Testis (tissue), 3 donors: ENCODE measurements around the gene ZC3H10. TPM values are rescaled to one million over a fixed set of nuclear protein-coding genes. Genes with fewer than 3 reads are reported as not detected.
A peak's percentile ranks its signal among the peaks of the same experiment; 100 is the strongest.

ENCODE experiments used
- DNase-seq: peaks from one replicate; pipeline ENCODE4 v3.0.0-alpha.2; 2019
- H3K27ac ChIP-seq, 2 donors: fragments of 200-600 bp; sonication (generic); one replicate each; pipeline ENCODE4 v1.5.1; 2019
- H3K27me3 ChIP-seq: fragments of 200-600 bp; sonication (generic); one replicate; pipeline ENCODE4 v1.5.1; 2019
- H3K36me3 ChIP-seq: fragments of 200-600 bp; sonication (generic); one replicate; pipeline ENCODE4 v1.5.1; 2017; ENCODE audit warnings: low read depth; ENCODE audit errors: missing control alignments
- H3K4me1 ChIP-seq: fragments of 200-600 bp; sonication (generic); one replicate; pipeline ENCODE4 v1.5.1; 2019
- H3K4me3 ChIP-seq, 2 donors: fragments of 200-600 bp; sonication (generic); one replicate each; pipeline ENCODE4 v1.5.1; 2017 to 2019
- H3K9me3 ChIP-seq: fragments of 200-600 bp; sonication (generic); one replicate; pipeline ENCODE4 v1.5.1; 2017
- CTCF ChIP-seq, 3 experiments: fragments of 450-650 bp in 2 of 3; fragments of 200-600 bp in 1 of 3; sonication (generic) in 1 of 3; IDR thresholded peaks; one replicate each; pipeline ENCODE4 v1.5.1; 2016 to 2019; ENCODE audit warnings: antibody characterized with exemption in 3 of 3, mild to moderate bottlenecking in 2 of 3, moderate library complexity in 1 of 3
- POLR2A ChIP-seq: fragments of 450-650 bp; IDR thresholded peaks from one replicate; pipeline ENCODE4 v1.6.1; 2017; ENCODE audit warnings: antibody characterized with exemption, mild to moderate bottlenecking, moderate library complexity
- WGBS, 2 donors: methylation state at CpG; one replicate each; pipeline ENCODE4 v1.1.5; 2018; 5-methylcytosine and 5-hydroxymethylcytosine counted together
- intact Hi-C: fragments of 100-400 bp; cut with DNase I; formaldehyde crosslinking; loops from one replicate; pipeline ENCODE4 v1.15.1; 2023; ENCODE audit warnings: low total_unique reads
- polyA plus RNA-seq: library from polyadenylated mRNA; stranded (reverse); fragments of 350-450 nt; fragmentation: Illumina TruSeq; extraction: RNeasy Lipid Tissue Mini Kit (QIAGEN cat#74804); gene quantifications from one replicate; pipeline ENCODE4 v1.2.3, GENCODE V29; 2014; ENCODE audit warnings: low read depth, low replicate concordance; ENCODE audit not compliant: insufficient read depth
- total RNA-seq, 2 donors: library from RNA; depleted of rRNA; stranded (reverse); fragments of >200 nt; gene quantifications; one replicate each; pipeline ENCODE4 v1.2.3, GENCODE V29; 2016

The ZC3H10 gene
- total and polyA plus RNA-seq, 3 donors from 2014 or later = 12.4 to 20.6 (median 16.2) TPM

DNA sequence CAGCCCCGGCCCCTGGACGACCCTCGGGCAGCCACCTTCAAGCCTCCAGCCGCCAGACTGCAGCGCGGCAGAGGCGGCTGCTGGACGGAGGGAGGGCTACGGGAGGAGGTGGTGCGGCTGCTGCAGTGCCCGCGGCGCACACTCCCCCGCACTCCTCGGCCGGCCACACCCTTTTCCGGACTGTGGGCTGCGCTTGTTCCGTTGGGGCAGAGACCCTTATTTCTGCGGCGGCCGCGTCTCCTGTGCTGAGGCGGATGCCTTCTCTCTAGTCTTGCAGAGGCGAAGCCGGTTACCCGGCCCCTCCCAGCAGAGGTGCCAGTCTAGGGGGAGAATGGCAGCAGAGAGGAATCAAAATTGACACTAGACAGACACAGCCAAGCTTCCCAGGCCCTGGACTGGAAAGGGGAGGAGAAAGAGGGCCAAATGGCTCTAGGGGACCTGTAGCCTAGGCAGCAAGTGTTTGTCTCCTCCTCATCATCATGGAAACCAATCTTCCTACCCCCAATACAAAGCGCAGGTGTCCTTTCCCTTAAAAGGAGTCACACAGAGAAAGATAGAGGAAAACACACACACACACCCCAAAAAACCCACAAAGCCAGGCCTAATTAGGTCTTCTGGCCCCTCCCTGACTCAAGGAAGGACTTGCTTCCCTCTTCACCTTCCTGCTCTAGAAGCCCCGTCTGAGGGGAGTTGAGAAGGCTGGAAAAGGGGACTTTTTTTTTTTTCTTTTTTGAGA is 11.3 kb downstream of the ZC3H10 start:
- 2% methylated on average over 19 to 29 of the region's 29 CpGs for WGBS, 2 donors
- no peak for TF ChIP-seq CTCF (IDR thresholded peaks at IDR 0.05)
- no peak for TF ChIP-seq POLR2A
- H3K27me3 ChIP-seq = no peaks in the 10 kb centered on the region
- no peaks in the 10 kb centered on the region for H3K36me3 ChIP-seq
- H3K4me3 ChIP-seq = peak overlapping the region; percentile 77
- DNase-seq = peak; percentile 73
- intact Hi-C loops = loop anchor here (5.0 kb wide), 1 partner anchor 33 kb away; no protein-coding TSS in a partner anchor
- H3K4me1 ChIP-seq = peaks cover 26% of the 10 kb centered on the region
- H3K9me3 ChIP-seq = no peaks in the 10 kb centered on the region
- H3K27ac ChIP-seq = peak overlapping the region; percentile 80 to 88

DNA sequence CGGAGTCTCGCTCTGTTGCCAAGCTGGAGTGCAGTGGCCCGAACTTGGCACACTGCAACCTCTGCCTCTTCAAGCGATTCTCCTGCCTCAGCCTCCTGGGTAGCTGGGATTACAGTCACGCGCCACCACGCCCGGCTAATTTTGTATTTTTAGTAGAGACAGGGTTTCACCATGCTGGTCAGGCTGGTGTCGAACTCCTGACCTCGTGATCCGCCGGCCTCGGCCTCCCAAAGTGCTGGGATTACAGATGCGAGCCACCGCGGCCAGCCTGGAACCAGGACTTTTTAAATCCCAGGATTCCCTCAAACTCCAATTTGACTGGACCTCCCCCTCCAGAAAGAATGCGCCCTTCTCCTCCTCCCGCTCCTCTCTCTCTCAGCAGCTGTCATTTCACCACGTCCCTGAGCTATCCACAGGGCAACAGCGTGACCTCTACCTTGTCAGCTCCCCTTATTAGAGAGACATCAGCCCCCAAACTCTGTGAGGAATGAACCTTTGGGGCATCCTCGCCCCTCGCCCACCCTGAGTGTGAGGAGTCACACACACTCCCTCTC is 12.0 kb downstream of the ZC3H10 start:
- 45 to 66% methylated on average over 22 of the region's 22 CpGs for WGBS, 2 donors
- H3K36me3 ChIP-seq = no peaks in the 10 kb centered on the region

GRCh38 chr12:56130876-56131275 is 12.8 kb downstream of the ZC3H10 start:
- Histone ChIP-seq H3K4me1 (peaks cover 25% of the 10 kb centered on the region), H3K27ac (no peak overlapping the region), H3K27me3 (no peaks in the 10 kb centered on the region), H3K9me3 (no peaks in the 10 kb centered on the region), H3K4me3 (no peak overlapping the region), H3K36me3 (no peaks in the 10 kb centered on the region)
- intact Hi-C loops = no loop called here
- no peak for DNase-seq
- TF ChIP-seq CTCF (IDR thresholded peaks at IDR 0.05) = no peak
- TF ChIP-seq POLR2A = no peak
- WGBS, 2 donors = 81 to 85% methylated on average over 4 of the region's 4 CpGs

More for the DNA sequence above, 12.0 kb downstream of the ZC3H10 start:
- Histone ChIP-seq H3K27me3 (no peaks in the 10 kb centered on the region), H3K4me1 (peaks cover 26% of the 10 kb centered on the region), H3K27ac (no peak overlapping the region), H3K4me3 (no peak overlapping the region), H3K9me3 (no peaks in the 10 kb centered on the region)
- intact Hi-C loops = loop anchor here (5.0 kb wide), 1 partner anchor 32 kb away; no protein-coding TSS in a partner anchor
- TF ChIP-seq CTCF (IDR thresholded peaks at IDR 0.05) = no peak
- TF ChIP-seq POLR2A = no peak
- no peak for DNase-seq

DNA sequence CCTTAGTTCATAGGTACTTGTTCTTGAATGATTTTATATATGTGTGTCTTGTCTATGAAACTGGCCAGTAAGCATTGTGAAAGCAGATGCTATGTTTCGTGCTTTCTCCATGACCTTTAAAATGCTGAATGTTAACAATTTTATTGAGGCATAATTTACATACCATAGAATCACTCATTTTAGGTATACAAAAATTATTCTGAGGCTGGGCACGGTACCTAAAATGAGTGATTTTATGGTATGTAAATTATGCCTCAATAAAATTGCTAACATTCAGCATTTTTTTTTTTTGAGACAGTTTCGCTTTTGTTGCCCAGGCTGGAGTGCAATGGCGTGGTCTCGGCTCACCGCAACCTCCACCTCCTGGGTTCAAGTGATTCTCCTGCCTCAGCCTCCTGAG is 16.8 kb downstream of the ZC3H10 start:
- WGBS, 2 donors = 96 to 97% methylated on average over 6 of the region's 6 CpGs
- Histone ChIP-seq H3K27ac (no peak overlapping the region), H3K9me3 (no peaks in the 10 kb centered on the region), H3K27me3 (no peaks in the 10 kb centered on the region), H3K4me1 (peaks cover 4% of the 10 kb centered on the region), H3K4me3 (no peak overlapping the region), H3K36me3 (no peaks in the 10 kb centered on the region)
- intact Hi-C loops = no loop called here
- no peak for DNase-seq
- TF ChIP-seq CTCF (IDR thresholded peaks at IDR 0.05) = no peak
- TF ChIP-seq POLR2A = no peak
